GM21576 (cell line): ENCODE data around the gene GLRA1.
A peak's percentile ranks its signal among the peaks of the same experiment; 100 is the strongest.

Source experiments
- ATAC-seq: cut with Tn5 transposase; IDR thresholded peaks from one replicate; pipeline ENCODE4 v1.9.1; 2021; ENCODE audit warnings: mild to moderate bottlenecking, moderate library complexity; ENCODE audit not compliant: unreplicated experiment

Gene GLRA1

GRCh38 chr5:151780348-151780747 lies 144.3 kb downstream of the GLRA1 start:
- ATAC-seq, result no peak

DNA sequence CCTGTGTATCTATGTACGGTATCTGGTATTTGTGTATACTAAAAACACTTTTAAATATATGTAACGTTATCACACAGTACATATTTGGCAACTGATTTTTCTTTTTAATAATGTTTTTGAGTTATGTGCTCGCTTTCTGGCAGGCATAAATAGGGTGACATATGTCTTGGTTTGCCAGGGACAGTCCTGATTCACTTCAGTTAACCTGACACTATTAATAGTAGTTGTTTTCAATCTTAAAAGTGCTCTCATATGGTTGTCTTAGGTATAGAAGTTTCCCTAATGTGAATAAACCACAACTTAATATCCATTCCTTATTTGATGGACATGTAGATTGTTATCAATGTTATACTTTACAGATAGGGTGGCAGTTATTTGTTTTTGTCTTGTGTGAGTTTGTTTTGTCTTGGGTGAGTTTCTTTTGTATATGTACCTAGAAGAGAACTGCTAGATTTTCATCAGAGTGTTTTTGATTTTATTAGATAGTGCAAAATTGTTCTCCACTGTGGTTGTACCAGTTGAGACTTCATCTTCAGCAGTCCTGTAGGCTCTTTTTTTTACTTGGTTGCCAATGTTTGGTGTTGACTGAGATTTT lies 145.0 kb downstream of the GLRA1 start:
- peak; percentile 58 for ATAC-seq

DNA sequence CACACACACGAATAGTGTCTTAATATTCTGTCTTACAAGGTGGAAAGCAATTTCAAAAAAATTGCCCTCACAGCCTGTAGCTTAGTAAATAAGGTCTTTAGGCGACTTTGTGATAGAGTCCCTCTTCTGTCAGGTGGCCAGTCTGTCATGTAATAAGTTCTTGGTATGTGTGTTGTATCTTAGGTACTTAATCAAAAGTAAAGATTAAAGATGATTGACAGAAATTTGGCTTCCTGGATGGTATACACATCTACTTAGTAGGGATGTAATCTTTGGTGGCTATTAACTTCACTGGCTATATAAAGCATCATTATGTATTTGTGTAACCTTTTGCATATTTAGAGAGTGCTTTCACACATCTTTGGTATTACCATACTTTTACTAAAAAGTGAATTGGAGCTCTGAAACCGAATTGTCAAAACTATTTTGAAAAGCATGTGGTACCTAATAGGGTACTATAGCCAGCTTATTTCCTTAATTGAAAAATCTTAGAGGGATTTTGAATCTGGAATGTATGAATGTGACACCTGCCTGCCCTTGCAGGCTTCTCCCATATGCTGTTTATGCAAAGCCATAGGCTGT lies 149.5 kb downstream of the GLRA1 start:
- ATAC-seq, result no peak

DNA sequence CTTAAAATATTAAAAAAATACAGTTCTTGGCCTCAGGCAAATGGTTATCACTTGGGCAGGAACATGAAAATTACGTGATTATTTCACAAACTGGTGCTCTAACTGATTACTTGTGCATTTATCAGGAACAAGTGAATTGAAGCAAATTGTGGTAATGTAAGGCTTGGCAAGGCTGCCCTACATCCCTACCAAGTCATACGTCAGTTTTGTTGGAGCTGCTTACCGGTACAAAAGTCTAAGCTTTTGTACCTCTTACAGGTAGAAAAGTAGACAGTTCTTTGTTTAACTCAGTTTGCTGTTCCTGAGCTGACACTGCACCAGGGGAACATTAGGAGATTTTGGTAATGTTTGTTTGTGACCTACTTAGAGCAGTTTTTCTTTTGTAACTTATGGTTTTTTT lies 150.7 kb downstream of the GLRA1 start:
- ATAC-seq, result no peak

- no peak for ATAC-seq
Measured at GRCh38 chr5:151772846-151773561, 151.6 kb downstream of the GLRA1 start.
